GM06990 (cell line): ENCODE results near the gene HK2.

Source experiments
- DNase-seq: peaks from one replicate; pipeline ENCODE4 v3.0.0-alpha.2; 2011; ENCODE audit not compliant: insufficient read length; ENCODE audit errors: extremely low read depth
- H3K27me3 ChIP-seq: replicated peaks from 2 replicates; pipeline ENCODE4 v1.6.0; 2011; ENCODE audit warnings: low read length; ENCODE audit not compliant: control insufficient read depth, insufficient read depth
- H3K36me3 ChIP-seq: 2 replicates; pipeline ENCODE4 v1.5.1; 2011; ENCODE audit warnings: low read length; ENCODE audit not compliant: control insufficient read depth, insufficient read depth
- H3K4me3 ChIP-seq: replicated peaks from 2 replicates; pipeline ENCODE4 v1.5.1; 2011; ENCODE audit warnings: low read depth, mild to moderate bottlenecking, control low read depth, low read length
- CTCF ChIP-seq: IDR thresholded peaks from 2 replicates; pipeline ENCODE4 v1.5.1; 2011; ENCODE audit warnings: low read length, control low read depth, mild to moderate bottlenecking, inconsistent platforms; ENCODE audit not compliant: insufficient read depth, poor library complexity, severe bottlenecking

HK2 gene

GRCh38 chr2:74881626-74882298, 47.8 kb downstream of the HK2 start:
- Histone ChIP-seq H3K27me3 (no peaks in the 10 kb centered on the region), H3K36me3 (peaks cover 62% of the 10 kb centered on the region), H3K4me3 (no peak overlapping the region)
- no peak for TF ChIP-seq CTCF
- no peak for DNase-seq

DNA sequence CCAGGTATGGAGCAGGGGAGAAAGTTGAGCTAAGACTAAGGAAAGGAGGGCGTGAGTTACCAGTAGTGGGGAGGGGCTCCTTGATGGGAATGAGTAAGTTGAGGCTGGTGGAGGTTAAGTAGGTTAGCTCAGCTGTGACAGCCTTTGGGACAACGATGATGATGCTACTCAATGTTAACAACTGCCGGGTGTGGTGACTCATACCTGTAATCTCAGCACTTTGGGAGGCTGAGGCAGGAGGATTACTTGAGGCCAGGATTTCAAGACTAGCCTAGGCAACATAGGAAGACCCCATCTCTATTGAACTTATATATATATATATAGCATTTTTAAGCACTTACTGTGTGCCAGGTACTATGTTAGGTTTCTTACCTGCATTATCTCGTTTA, 48.4 kb downstream of the HK2 start:
- Histone ChIP-seq H3K27me3 (no peaks in the 10 kb centered on the region), H3K4me3 (no peak overlapping the region), H3K36me3 (peaks cover 62% of the 10 kb centered on the region)
- DNase-seq: no peak
- TF ChIP-seq CTCF: no peak

DNA sequence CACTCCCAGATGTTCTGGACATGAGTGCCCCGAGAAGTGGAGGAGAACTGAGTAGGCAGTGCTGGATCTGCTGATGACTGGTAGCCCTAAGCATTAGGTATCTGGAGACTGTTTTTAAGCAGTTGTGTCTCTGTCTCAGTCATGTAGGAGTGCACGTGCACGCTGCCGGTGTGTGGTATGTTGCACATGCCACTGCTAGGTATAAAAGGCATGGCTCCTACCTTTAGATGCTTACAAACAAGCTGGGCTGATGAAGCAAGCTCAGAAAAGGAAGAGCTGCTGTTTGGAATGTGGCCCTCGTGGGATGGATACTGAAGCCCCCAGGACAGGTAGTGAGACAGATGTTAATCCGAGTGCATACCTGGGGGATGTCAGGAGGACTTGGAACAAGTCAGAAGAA, 49.1 kb downstream of the HK2 start:
- Histone ChIP-seq H3K4me3 (no peak overlapping the region), H3K36me3 (peaks cover 61% of the 10 kb centered on the region), H3K27me3 (no peaks in the 10 kb centered on the region)
- TF ChIP-seq CTCF: no peak
- no peak for DNase-seq

- no peaks in the 10 kb centered on the region for H3K27me3 ChIP-seq
- no peak for TF ChIP-seq CTCF
- H3K36me3 ChIP-seq: peaks cover 58% of the 10 kb centered on the region
- DNase-seq: no peak
- no peak overlapping the region for H3K4me3 ChIP-seq
Measured at GRCh38 chr2:74884118-74884762, 50.3 kb downstream of the HK2 start.

DNA sequence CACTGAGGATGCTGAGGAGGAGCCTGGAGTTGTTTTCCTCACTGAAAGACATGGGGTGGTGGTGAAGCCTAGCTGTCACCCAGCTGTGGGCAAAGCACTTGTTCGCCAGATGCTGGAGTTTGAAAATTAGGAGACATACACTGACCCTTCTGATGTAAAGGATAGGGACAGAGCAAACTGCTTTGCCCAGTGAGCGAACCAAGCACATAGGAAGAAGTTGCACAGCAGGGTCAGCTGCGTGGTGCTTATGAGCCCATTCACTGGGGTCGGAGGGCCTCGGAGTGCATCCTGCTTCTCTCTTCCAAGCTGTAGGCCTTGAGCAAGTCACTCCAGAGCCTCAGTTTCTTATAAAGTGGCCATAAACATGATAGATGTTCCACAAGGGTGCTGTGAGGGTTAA, 50.9 kb downstream of the HK2 start:
- no peaks in the 10 kb centered on the region for H3K27me3 ChIP-seq
- H3K4me3 ChIP-seq: no peak overlapping the region
- no peak for TF ChIP-seq CTCF
- peaks cover 56% of the 10 kb centered on the region for H3K36me3 ChIP-seq
- DNase-seq: no peak

- TF ChIP-seq CTCF: no peak
- no peaks in the 10 kb centered on the region for H3K27me3 ChIP-seq
- no peak overlapping the region for H3K4me3 ChIP-seq
- DNase-seq: no peak
- peaks cover 50% of the 10 kb centered on the region for H3K36me3 ChIP-seq
Measured at GRCh38 chr2:74886251-74886650, 52.3 kb downstream of the HK2 start.
